ENCODE data around the gene DTYMK.

- TF ChIP-seq, protein P1, sequence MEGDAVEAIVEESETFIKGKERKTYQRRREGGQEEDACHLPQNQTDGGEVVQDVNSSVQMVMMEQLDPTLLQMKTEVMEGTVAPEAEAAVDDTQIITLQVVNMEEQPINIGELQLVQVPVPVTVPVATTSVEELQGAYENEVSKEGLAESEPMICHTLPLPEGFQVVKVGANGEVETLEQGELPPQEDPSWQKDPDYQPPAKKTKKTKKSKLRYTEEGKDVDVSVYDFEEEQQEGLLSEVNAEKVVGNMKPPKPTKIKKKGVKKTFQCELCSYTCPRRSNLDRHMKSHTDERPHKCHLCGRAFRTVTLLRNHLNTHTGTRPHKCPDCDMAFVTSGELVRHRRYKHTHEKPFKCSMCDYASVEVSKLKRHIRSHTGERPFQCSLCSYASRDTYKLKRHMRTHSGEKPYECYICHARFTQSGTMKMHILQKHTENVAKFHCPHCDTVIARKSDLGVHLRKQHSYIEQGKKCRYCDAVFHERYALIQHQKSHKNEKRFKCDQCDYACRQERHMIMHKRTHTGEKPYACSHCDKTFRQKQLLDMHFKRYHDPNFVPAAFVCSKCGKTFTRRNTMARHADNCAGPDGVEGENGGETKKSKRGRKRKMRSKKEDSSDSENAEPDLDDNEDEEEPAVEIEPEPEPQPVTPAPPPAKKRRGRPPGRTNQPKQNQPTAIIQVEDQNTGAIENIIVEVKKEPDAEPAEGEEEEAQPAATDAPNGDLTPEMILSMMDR (IDR thresholded peaks at IDR 0.05) = no peak
- no peak for TF ChIP-seq POLR2A (IDR thresholded peaks at IDR 0.05)
These were observed 22.3 kb upstream of the DTYMK start for GRCh38 chr2:241708879-241709278.

Data from testis (tissue), 2 donors.